ENCODE data around the gene PLXNA1.

The PLXNA1 gene

DNA sequence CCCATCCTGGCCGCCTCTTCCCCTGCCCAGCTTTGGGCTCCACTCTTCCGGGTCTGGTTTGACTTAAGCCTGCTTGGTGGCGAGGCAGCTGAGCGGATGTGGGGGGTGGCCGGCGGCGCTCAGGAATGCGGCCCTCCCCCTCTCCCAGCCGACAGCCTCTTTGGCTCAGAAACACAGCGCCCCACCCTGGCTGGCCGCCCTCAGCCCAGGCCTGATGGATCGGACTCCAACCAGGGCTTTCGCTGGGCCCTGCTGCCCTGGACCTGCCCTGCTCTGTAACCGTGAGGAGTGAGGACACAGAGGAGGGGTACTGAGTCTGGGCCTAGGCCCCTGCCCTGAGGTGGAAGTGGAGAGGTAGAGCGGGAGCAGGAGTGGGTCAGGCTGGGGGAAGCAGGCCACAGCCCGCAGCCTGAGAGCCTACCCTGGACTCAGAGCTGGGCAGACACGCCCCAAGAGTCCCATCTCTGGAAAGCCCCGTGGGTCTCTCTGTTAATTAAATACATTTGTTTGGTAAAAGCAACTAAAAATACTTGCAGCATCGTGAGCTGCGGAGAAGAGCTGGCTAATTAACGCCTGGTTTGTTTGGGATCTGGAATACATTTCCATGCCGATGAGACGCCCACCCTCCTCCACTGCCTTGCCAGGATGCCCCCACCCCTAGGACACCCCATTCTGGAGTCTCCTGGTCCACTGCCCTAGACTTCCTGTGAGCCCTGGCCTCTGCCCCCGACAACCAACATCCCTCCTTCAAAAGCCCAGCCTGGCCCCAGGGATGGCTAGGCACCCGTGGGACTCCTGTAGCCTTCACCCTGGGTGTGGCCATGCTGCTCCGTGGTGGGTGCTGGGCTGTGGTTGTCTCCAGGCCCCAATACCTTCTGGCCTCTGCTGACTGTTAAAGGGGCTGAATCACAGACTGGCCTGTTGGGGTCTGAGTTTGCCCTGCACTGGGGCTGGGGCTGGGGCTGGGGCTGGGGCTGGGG lies 19.6 kb downstream of the PLXNA1 start:
- DNase-seq (ENCODE audit: low read depth) = no peak

DNA sequence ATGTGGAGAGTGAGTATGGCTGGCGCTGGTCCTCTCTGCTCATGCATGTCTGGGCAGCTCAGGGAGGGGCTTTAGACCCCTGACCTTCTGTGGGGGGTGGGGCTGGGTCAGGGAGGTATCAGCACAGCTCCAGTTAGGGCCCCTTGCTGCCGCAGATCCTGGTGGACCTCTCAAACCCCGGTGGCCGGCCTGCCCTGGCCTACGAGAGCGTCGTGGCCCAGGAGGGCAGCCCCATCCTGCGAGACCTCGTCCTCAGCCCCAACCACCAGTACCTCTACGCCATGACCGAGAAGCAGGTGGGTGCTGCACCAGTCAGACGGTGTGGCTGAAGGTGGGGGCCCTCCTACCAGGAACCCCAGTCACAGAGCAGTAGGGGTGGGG lies 20.2 kb downstream of the PLXNA1 start:
- DNase-seq (ENCODE audit: low read depth) = no peak

DNA sequence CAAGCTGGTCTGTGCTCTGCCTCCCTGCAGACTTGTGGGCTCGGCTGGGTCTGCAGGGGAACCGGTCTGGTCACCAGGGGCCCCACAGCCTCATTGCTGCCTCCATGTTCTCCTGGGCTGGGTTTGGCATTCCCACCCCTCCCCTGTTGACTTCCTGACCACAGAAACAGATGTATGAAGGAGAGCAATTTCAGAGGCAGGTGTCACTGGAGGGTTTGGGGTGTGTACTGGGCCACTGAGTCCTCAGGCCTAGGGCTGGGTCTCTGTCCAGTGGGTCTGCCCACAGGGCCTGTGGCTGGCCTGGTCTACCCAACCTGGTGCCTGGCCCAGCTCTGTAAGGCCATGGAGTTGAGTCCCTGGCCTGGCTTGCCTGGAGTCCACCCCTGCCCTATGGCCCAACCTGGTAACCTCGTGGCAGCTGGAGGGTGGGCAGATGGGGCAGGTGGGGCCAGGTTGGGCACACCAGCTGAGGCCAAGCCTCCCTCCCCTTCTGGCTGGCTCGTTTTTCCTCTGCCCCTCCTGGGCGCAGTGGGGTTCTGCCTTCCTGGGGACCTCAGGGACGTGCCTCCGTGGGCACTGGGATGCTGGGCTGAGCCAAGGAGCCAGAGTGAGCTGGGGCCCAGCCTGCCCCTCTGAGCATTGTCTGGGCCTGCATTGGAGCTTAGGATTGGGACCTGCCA lies 20.8 kb downstream of the PLXNA1 start:
- no peak for DNase-seq (ENCODE audit: low read depth)

DNA sequence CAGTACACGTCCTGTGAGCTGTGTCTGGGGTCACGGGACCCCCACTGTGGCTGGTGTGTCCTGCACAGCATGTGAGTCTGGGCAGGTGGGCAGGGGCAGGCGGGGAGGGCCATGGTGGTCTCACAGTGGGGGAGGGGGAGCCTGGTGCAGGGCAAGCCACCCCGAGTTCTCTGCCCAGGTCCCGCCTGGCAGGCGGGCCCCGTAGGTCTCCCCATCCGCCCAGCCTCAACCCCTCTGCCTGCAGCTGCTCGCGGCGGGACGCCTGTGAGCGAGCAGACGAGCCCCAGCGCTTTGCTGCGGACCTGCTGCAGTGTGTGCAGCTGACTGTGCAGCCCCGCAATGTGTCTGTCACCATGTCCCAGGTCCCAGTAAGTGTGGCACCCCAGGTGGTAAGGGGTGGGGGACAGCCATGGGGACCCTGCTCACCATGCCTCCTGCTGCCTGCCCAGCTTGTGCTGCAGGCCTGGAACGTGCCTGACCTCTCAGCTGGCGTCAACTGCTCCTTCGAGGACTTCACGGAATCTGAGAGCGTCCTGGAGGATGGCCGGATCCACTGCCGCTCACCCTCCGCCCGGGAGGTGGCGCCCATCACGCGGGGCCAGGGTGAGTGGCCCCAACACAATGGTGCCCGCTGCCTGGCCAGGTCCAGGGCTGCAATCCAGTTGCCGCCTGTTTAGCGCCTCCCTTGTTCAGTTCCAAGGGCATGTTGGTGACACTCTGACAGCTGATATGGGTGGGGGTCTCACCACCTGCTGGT lies 21.9 kb downstream of the PLXNA1 start:
- DNase-seq (ENCODE audit: low read depth) = no peak

GRCh38 chr3:127005864-127006500 lies 23.1 kb downstream of the PLXNA1 start:
- no peak for DNase-seq (ENCODE audit: low read depth)

DNA sequence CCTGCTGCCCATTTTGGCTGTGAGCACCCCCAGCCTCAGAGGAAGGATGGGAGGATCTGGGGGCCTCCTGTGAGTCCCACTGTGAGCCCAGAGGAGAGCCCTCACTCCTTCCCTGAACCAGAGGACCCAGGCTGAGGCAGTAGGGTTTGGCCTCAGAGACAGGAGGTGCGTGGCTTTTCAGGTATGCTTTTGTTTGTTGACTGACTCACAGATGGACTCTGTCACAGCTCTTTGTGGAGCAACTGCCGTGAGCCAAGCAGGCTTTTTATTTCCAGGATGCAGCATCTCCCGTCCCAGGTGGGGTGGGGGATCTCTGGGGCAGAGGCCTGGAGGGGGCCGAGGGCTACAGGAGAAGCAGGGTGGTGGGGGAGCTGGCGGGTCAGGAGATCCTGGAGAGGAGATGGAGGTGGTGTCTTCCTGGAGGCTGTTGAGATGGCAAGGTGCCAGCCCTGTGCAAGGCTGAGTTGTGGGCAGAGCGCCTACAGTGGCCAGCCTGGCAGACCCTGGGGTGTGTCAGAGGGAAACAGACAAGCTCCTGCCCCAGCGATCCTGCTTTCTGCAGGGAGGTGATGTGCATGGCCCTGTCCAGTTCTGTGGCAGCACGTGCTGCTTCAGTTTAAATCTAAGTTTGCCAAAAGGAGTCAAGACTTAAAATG lies 24.0 kb downstream of the PLXNA1 start:
- no peak for DNase-seq (ENCODE audit: low read depth)

GRCh38 chr3:127008236-127008635 lies 25.3 kb downstream of the PLXNA1 start:
- DNase-seq (ENCODE audit: low read depth) = no peak

- DNase-seq (ENCODE audit: low read depth) = no peak
These were observed 26.6 kb downstream of the PLXNA1 start for GRCh38 chr3:127009531-127009930.

- DNase-seq (ENCODE audit: low read depth) = no peak
These were observed 28.5 kb downstream of the PLXNA1 start for GRCh38 chr3:127011270-127011992.

DNA sequence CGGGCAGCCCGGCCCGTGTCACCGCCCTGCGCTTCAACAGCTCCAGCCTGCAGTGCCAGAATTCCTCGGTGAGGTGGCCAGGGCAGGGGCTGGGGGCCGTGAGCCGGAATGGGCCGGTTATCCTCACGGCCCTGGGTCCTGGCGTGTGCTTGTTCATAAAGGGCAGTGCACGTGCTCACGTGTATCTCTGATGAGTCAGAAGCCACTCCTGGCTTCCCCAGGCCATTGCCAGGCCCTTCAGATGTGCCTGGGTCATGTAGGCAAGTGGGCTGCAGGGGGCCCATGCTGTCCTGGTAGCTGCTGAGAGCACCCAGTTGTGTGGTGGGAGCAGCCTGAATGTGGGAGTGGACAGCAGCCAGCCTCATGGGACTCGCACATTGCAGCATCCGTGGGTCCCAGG lies 29.2 kb downstream of the PLXNA1 start:
- DNase-seq (ENCODE audit: low read depth) = no peak

DNA sequence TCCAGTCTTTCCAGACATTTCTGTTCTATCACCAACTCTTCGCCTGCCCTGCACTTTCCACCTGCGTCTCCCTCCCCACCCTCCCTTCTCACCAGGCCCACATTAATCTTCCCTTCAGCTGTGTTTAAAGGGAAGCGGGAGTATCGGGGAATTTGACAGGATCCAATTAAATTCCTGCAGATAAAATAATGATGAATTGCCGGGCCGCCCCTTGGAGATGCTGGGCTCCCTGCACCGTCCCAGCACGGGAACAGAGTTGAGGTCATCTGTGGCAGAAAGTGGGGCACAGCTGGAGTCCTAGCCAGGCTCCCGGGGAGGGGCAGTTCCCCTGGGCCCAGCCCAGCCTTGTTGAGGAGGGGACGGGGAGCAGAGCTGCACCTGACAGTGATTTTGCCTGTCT lies 30.3 kb downstream of the PLXNA1 start:
- no peak for DNase-seq (ENCODE audit: low read depth)

- DNase-seq (ENCODE audit: low read depth) = peak; percentile 33
These were observed 31.0 kb downstream of the PLXNA1 start for GRCh38 chr3:127013758-127014535.

DNA sequence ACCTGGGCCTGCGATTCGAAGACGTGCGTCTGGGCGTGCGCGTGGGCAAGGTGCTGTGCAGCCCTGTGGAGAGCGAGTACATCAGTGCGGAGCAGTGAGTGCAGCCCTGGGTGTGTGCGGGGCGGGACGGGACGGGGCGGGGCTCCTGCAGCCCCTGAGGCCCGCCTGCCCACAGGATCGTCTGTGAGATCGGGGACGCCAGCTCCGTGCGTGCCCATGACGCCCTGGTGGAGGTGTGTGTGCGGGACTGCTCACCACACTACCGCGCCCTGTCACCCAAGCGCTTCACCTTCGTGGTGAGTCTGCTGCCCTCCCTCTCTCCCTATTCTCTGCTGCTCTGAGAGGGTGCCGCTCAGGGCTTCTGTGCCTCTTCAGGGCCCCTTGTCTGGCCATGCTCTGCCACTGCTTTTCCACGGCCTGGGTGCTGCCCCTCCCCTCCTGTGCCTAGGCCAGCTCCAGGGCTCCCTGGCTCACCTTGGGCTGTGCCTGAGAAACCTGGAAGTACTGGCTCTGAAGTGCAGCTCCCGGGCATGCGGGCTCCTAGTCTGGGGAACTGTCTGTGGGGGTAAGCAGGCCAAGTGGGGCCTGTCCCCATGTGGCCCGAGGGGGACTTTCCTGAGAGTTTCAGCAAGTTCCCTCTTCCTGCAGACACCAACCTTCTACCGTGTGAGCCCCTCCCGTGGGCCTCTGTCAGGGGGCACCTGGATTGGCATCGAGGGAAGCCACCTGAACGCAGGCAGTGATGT lies 31.8 kb downstream of the PLXNA1 start:
- no peak for DNase-seq (ENCODE audit: low read depth)

GRCh38 chr3:127015282-127016042 lies 32.5 kb downstream of the PLXNA1 start:
- no peak for DNase-seq (ENCODE audit: low read depth)

DNA sequence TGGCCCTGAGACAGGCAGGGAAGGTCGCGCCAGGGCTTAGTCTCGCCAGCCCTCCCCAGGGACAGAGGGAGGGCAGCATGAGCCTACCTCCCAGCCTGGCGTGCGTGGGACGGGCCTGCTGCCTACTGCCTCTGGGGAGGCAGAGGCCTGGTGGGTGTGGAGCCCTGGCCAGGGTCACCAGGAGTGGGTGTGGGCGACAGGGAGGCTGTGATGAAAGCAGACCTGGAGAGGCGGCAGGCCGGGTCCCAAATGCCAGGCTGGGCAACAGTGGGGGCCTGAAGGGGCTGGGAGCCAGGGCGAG lies 33.1 kb downstream of the PLXNA1 start:
- DNase-seq (ENCODE audit: low read depth) = no peak

DNA sequence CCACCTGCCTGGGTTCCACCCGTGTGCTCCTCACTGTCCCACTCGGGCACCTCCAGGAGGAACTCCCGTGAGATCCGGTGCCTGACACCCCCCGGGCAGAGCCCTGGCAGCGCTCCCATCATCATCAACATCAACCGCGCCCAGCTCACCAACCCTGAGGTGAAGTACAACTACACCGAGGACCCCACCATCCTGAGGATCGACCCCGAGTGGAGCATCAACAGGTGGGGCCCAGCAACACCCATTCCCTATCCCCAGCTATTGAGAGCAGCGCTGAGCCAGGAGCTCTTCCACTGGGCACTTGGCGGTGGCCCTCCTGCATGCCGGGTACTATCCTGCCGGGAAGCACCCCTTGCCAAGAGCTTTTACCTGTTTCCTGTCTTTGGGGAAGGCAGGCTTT lies 33.5 kb downstream of the PLXNA1 start:
- no peak for DNase-seq (ENCODE audit: low read depth)

DNA sequence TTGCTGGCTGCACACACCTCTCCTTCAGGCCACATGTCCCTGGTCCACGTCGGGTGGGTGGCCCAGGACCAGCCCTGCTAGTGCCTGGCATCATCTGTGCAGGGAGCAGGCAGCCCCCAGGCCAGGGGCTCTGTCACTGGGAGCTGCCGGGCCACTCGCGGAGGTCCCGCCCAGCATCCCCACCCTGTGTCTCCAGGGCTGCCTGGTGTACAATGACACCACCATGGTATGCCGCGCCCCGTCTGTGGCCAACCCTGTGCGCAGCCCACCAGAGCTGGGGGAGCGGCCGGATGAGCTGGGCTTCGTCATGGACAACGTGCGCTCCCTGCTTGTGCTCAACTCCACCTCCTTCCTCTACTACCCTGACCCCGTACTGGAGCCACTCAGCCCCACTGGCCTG lies 34.3 kb downstream of the PLXNA1 start:
- DNase-seq (ENCODE audit: low read depth) = no peak

GRCh38 chr3:127017781-127018180 lies 34.9 kb downstream of the PLXNA1 start:
- no peak for DNase-seq (ENCODE audit: low read depth)

- no peak for DNase-seq (ENCODE audit: low read depth)
These were observed 35.5 kb downstream of the PLXNA1 start for GRCh38 chr3:127018306-127018828.

Data from CMK (cell line).